ENCODE data around the gene SLC45A2.

The SLC45A2 gene

DNA sequence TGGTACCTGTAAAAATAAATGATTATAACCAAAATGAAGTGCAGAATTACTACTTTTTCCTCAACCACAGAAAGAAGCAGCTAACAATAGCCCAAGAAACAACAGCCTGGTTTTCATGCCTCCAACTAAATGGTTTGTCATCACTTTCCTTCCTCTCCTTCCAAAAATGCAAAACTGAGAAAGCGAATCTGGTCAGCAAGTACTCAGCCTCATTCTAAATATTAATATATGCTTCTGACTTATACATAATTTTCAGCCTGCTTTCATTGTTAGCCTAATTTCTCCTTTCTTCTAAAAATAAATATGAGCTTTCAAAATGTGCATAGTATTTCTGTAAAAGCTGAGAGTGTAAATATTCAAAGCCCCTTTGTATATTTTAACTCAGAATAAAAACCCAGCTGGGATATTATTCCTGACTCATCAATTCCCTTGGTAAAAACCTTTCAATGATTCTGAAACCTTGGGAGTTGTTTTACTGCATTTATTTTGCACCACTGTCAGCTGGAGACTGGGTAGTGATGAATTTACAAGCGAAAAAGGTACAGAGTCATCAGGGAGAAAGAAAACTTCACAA, 26.8 kb downstream of the SLC45A2 start:
- TF ChIP-seq, protein P1, sequence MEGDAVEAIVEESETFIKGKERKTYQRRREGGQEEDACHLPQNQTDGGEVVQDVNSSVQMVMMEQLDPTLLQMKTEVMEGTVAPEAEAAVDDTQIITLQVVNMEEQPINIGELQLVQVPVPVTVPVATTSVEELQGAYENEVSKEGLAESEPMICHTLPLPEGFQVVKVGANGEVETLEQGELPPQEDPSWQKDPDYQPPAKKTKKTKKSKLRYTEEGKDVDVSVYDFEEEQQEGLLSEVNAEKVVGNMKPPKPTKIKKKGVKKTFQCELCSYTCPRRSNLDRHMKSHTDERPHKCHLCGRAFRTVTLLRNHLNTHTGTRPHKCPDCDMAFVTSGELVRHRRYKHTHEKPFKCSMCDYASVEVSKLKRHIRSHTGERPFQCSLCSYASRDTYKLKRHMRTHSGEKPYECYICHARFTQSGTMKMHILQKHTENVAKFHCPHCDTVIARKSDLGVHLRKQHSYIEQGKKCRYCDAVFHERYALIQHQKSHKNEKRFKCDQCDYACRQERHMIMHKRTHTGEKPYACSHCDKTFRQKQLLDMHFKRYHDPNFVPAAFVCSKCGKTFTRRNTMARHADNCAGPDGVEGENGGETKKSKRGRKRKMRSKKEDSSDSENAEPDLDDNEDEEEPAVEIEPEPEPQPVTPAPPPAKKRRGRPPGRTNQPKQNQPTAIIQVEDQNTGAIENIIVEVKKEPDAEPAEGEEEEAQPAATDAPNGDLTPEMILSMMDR (IDR thresholded peaks at IDR 0.05) = no peak

DNA sequence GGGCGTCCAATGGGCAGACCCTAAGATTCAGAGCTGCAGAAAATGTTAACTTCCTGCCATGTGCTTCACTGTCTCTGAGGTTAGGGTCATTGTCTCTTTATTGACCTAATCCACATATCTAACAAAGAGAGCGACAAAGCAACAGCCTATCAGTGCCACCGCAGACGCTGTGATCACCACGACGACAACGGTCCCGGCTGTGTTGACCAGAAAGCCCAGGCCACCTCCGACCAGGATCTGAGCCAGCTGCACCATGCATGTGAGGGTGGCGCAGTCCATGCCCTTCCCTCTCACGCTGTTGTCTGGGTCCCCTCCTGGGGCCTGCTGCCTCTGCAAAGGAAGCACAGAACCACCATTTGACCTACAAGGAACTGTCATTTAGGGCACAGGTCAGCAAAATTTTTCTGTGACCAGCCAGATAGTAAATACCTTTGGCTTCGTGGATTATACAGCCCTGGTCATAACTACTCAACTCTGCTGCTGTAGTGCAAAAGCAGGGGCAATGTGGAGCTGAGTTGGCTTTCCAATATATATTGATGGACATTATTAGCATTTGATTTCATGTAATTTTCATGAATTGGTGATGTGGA, 39.9 kb downstream of the SLC45A2 start:
- TF ChIP-seq, protein P1 (IDR thresholded peaks at IDR 0.05) = no peak

DNA sequence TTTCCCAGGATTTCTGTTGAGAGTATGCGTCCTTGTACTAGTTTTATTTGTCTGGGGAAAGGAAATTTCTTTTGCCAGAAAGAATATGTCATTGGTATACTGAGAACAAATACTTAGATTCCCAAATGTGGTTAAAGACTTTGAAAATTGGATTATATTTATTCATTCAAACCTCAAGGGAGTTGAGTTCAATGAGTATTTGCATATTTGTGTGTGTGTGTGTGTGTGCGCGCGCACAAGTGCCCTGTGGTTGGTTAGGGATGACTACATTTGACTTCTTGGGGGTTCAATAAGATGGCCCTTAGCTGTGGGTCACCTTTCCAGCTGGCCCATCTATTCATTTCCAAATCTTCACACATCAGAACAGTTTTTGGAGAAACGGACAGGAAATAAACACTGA, 43.4 kb downstream of the SLC45A2 start:
- TF ChIP-seq, protein P1 (IDR thresholded peaks at IDR 0.05) = no peak

DNA sequence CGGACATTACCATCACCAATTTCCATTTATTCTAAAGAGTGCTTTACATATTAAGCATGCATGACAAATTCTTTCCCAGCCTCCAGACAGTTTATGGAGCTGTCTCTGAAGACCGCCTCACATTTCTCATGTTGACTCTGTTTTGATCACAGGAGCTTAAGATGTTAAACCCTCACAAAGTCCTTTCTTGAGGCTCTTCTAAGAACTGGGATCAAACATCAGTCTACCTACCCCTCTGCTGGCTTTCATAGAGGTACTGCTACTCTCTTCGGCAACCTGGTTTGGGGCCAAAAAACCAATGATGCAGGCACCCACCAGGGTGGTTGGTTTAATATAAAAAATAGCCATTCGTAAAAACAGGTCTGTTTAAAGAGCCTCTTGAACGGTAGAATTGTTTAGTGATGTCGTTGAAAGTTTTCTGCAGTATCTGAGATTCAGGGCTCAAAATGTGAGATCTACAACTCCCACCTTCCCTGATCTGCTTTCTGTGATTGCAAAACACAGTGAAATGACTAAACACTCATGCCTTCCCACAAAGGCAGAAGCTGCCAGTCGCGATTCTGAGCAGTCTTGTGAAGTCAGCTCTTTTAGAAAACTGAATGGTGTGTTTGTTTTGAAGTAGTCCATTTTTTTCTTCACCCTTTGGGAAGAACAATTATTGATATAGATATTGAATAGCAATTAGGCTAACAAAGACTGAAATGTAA, 44.8 kb downstream of the SLC45A2 start:
- TF ChIP-seq, protein P1 (IDR thresholded peaks at IDR 0.05) = no peak

DNA sequence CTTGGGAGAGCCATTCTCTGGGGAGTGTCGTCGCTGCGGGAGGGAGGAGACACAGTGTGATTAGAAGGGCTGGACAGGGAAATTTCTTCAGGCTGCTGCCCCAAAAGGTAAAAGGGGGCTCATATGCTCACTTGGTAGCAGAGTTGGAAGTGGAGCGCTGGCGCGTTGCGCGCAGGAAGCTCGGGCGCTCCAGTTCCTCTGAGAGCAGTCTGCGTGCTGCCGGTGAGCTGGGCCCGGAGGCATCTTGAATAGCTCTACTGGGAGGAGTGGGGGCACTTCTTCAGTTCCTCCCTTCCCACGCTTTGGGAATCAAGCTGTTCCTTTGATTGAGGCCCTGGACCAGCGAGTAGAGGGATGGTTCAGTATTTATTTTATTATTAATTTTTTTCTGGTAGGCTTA, 45.6 kb downstream of the SLC45A2 start:
- TF ChIP-seq, protein P1 (IDR thresholded peaks at IDR 0.05) = no peak

DNA sequence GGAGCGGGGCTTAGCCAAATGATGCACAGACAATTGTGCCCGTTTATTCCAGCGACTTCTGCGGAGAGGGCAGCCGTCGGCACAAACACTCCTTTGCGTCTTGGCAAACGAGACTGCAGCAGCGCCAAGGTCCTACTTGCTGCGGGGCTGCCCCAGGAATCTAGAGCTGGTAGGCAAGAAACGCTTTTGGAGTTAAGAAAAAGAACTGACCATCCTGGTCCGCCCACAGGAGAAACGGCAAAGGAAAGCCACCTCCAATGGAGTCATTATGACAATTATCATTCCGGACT, 46.0 kb downstream of the SLC45A2 start:
- TF ChIP-seq, protein P1 (IDR thresholded peaks at IDR 0.05) = no peak

DNA sequence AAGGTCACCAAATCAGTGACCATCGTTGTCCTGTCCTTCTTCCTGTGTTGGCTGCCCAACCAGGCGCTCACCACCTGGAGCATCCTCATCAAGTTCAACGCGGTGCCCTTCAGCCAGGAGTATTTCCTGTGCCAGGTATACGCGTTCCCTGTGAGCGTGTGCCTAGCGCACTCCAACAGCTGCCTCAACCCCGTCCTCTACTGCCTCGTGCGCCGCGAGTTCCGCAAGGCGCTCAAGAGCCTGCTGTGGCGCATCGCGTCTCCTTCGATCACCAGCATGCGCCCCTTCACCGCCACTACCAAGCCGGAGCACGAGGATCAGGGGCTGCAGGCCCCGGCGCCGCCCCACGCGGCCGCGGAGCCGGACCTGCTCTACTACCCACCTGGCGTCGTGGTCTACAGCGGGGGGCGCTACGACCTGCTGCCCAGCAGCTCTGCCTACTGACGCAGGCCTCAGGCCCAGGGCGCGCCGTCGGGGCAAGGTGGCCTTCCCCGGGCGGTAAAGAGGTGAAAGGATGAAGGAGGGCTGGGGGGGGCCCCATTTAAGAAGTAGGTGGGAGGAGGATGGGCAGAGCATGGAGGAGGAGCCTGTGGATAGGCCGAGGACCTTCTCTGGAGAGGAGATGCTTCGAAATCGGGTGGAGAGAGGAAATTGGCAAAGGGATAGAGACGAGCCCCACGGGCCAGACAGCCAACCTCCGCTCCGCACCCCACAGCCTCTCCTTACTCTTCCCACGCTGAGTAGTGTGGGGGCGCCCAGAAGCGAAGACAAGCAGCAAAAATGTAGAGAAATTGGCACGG, 46.6 kb downstream of the SLC45A2 start:
- TF ChIP-seq, protein P1 (IDR thresholded peaks at IDR 0.05) = no peak

Data from LNCAP (cell line).